D721Med (cell line): ENCODE data around the gene USP6.
"Not testable (repeated sequence)": the region's sequence is repeated elsewhere in the genome, so short reads cannot be mapped to it uniquely, and the experiment has no call there.

Experiments used
- DNase-seq: peaks from one replicate; pipeline ENCODE4 v3.0.0; 2011; ENCODE audit warnings: low spot score; ENCODE audit not compliant: insufficient read length
- FAIRE-seq: peaks from 2 replicates; lab custom pipeline; 2011; peaks lifted over from hg19 to GRCh38; lab: Jason Lieb, UNC
- TF ChIP-seq, protein P1 (sequence below): IDR thresholded peaks from 2 replicates; pipeline ENCODE4 v1.5.1; 2012; ENCODE audit warnings: mild to moderate bottlenecking, control low read depth; ENCODE audit not compliant: insufficient read depth; ENCODE audit errors: missing control alignments

Gene USP6

DNA sequence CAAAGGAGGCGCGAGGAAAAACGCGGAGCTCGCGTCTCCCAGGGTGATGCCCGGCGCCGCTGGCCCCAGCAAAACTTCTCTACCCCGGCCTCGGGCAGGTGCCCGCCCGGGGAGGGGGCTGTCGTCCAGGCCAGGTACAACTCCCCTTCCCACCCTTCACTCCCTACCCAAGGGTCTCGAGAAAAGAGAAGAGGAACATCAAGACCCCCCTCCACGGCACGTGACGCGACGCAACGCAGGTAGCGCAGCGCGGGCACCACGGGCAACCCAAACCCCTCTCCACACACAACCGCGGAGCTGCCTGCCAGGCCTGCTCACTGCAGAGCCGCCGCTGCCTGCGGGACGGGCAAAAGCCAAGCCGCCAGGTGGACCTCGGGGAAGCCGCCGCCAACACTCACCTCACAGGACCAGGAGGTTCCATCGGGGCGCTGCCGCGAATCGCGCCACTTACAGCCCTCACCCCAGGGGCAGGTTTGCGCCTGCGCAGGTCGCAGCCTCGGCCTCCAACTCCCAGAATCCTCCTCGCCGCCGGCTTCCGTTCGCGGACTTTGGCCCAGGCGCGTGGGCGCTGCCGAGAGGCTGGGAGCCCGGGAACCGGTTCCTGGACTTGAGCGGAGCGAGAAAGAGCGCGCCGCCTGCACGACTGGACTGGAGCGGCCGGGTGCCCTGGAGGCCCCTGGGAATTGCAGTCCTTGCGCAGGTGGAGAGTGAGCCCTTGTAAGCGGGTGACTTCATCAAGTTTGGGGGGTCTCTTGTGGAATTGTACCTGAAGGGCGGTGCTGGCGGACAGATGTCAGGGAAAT, 4.2 kb upstream of the USP6 start, which contains the start of gene ZNF232:
ZNF232 (minus strand) TSS at position 477 of the 803 bp plus-strand sequence; CDS start at position 421, 56 bp downstream.
- no peak for FAIRE-seq
- TF ChIP-seq, protein P1, sequence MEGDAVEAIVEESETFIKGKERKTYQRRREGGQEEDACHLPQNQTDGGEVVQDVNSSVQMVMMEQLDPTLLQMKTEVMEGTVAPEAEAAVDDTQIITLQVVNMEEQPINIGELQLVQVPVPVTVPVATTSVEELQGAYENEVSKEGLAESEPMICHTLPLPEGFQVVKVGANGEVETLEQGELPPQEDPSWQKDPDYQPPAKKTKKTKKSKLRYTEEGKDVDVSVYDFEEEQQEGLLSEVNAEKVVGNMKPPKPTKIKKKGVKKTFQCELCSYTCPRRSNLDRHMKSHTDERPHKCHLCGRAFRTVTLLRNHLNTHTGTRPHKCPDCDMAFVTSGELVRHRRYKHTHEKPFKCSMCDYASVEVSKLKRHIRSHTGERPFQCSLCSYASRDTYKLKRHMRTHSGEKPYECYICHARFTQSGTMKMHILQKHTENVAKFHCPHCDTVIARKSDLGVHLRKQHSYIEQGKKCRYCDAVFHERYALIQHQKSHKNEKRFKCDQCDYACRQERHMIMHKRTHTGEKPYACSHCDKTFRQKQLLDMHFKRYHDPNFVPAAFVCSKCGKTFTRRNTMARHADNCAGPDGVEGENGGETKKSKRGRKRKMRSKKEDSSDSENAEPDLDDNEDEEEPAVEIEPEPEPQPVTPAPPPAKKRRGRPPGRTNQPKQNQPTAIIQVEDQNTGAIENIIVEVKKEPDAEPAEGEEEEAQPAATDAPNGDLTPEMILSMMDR: no peak

DNA sequence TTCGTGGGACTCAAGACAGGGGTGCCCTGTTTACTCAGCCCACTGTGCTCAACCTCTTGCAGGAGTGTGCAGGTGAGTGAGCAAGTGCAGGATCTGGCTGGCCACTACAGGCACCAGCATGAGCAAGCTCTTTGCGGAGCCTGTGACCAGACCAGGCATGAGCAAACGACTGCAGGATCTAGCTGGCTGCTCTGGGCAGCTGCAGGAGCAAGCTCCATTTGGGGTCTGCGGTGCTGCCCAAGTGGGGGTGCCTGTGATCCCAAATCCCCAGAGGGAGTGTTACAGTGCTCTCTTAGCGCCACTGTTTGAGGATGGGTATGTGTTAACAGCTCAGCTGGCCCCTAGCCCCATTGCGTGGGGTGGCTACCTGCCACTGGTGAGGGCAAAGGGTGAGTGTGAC, 2.4 kb downstream of the USP6 start:
- TF ChIP-seq, protein P1: no peak
- DNase-seq (no peak), FAIRE-seq (no peak)

More for the DNA sequence above, 4.2 kb upstream of the USP6 start, which contains the start of gene ZNF232:
- DNase-seq: peak; percentile 64

- FAIRE-seq (no peak), DNase-seq (no peak)
- TF ChIP-seq, protein P1: no peak
These were observed 4.2 kb downstream of the USP6 start for GRCh38 chr17:5120036-5120435.

- not testable (repeated sequence) for DNase-seq, FAIRE-seq
These were observed 4.8 kb downstream of the USP6 start for GRCh38 chr17:5120436-5121185.

DNA sequence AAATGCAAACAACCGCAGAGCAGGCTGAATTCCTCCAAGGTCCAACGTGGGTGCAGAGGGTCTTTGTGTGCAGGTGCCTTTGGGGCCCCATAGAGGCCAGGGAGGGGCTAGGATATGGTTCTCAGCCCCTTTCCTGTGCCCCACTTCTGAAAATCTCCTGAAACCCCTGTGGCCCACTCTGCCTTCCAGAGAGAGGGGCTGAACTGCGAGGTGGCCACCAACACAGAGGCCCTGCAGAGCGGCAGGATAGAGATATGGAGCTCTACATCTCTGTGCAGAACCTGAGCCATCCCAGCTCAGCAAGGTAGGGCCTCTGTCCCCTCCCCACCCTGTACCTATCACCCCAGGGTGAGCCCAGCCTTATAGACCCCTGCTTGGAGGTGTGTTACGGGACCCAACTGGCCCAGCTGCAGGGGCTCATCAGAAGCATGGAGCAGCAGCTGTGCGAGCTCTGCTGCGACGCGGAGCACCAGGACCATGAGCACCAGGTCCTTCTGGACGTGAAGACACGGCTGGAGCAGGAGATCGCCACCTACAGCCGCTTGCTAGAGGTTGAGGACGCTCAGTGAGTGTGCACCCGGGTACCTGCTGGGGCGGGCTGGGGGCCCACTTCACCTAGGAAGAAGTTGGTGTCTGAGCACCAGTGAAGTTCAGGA, 5.5 kb downstream of the USP6 start:
- FAIRE-seq (no peak), DNase-seq (no peak)

DNA sequence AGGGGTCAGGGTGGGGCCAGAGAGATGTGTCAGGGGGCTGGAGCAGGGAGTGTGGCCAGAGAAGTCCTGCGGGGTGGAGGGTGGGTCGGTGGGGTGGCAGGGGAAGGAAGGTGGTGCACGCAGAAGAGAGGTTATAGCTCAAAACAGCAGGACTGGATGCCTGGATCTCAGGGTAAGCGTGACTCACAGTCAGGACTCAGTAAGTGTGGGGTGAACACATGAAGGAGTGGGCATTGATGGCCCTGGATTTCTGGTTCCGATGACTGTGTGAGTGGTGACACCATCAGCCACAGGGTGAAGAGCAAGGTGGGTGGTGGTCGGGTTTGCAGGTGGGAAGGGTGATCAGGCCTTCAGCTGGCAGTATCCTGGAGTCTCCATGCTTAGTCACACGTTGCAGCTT, 6.2 kb downstream of the USP6 start:
- FAIRE-seq: not testable (repeated sequence)

More for the DNA sequence above, 5.5 kb downstream of the USP6 start:
- TF ChIP-seq, protein P1: no peak

DNA sequence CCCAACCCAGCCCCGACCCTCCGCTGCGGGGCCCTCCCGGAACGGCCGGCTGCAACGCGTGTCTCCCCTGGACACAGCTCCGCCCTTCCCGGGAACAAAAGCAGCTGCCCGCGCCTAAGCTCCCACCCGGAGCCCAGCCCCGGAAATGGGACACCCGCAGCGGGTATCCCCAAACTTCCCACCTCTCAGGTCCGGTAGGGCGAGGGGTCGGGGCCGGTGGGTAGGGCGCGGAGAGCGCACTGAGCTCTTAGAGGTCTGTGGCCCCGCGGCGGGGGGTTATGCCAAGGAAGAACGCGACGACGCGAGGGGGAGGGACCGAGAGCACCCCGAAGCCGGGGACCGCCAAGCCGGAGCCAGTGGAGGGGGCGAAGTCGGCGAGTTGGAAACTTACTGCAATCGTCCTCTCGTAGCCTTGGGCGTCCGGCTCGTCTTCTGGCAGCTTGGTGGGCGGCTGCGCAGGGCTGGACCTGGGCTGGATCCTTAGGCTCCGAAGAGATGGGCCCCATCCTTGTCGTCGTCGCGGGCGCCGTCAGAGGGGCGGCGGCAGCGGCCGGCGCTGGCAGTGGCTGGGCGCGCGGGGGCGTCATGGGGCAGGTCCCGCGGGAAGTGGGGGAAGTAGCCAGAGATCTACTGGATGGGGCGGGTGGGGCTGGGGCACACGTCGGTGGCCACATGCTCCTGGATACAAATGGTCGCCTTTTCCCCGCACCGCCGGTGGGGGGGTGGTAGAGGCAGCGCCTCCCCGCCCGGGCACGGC, 6.9 kb downstream of the USP6 start:
- no peak for DNase-seq
- FAIRE-seq: no peak

More for the DNA sequence above, 6.2 kb downstream of the USP6 start:
- DNase-seq: not testable (repeated sequence)

More for the DNA sequence above, 6.9 kb downstream of the USP6 start:
- TF ChIP-seq, protein P1: no peak
